Epithelial cell of proximal tubule (primary cell): ENCODE measurements around the gene AP1G2. TPM values are rescaled to one million over a fixed set of nuclear protein-coding genes. Genes with fewer than 3 reads are reported as not detected.

Source experiments
- DNase-seq: peaks from one replicate; pipeline ENCODE4 v3.0.0-alpha.2; 2011; ENCODE audit warnings: low read depth
- H3K4me3 ChIP-seq: 2 replicates; pipeline ENCODE4 v1.5.1; 2011; ENCODE audit warnings: low read depth, mild to moderate bottlenecking, low read length
- CTCF ChIP-seq: conservative IDR thresholded peaks from 2 replicates; pipeline ENCODE4 v1.5.1; 2012; ENCODE audit warnings: low read depth, mild to moderate bottlenecking, low read length
- total RNA-seq: library from RNA; depleted of rRNA; stranded (reverse); fragments of >200 nt; gene quantifications from 2 replicates; pipeline ENCODE4 v1.2.3, GENCODE V29; 2015

Gene AP1G2
- total RNA-seq, 1 donor from 2014 or later, result 89.9 TPM

GRCh38 chr14:23525611-23526010, 42.0 kb downstream of the AP1G2 start:
- DNase-seq, result no peak
- no peak overlapping the region for H3K4me3 ChIP-seq
- no peak for TF ChIP-seq CTCF

- H3K4me3 ChIP-seq, result no peak overlapping the region
- TF ChIP-seq CTCF, result no peak
- DNase-seq, result no peak
These were observed 42.6 kb downstream of the AP1G2 start for GRCh38 chr14:23524954-23525353.

GRCh38 chr14:23523229-23524016, 44.2 kb downstream of the AP1G2 start:
- no peak for TF ChIP-seq CTCF
- no peak overlapping the region for H3K4me3 ChIP-seq
- DNase-seq, result no peak

- DNase-seq, result no peak
- no peak for TF ChIP-seq CTCF
- no peak overlapping the region for H3K4me3 ChIP-seq
These were observed 44.9 kb downstream of the AP1G2 start for GRCh38 chr14:23522643-23523198.

- H3K4me3 ChIP-seq, result no peak overlapping the region
- TF ChIP-seq CTCF, result no peak
- no peak for DNase-seq
These were observed 45.6 kb downstream of the AP1G2 start for GRCh38 chr14:23521785-23522640.

- no peak for DNase-seq
- no peak for TF ChIP-seq CTCF
- no peak overlapping the region for H3K4me3 ChIP-seq
These were observed 46.6 kb downstream of the AP1G2 start for GRCh38 chr14:23520899-23521533.
